ENCODE data around the gene TMEM250. TPM values are rescaled to one million over a fixed set of nuclear protein-coding genes. Genes with fewer than 3 reads are reported as not detected.

Gene TMEM250
- total RNA-seq, 2 donors from 2014 or later, result 23.1 to 23.5 TPM

DNA sequence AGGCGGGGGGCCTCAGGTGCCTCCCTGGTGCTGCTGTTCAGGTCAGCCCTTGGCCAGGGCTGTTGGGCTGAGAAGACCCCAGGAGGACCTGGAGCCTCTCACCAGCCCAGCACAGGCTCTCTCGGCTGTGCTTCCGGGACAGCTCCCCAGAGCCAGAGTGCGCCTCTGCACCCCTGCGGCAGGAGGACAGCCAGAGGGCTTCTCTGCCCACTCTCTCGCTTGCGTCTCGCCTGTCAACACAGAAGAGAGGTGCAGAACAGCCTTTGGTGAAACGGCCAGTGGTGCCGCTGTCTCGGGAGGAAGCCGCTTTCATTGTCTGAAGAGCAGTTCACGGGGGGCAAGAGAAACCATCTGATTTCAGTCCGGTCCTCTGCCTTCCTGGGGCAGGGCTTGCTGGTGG lies 19.8 kb downstream of the TMEM250 start:
- Mint-ChIP-seq H3K27ac (peak overlapping the region; percentile 69), H3K9me3 (no peaks in the 10 kb centered on the region), H3K27me3 (ENCODE audit: low read depth) (no peaks in the 10 kb centered on the region), H3K4me3 (peak overlapping the region; percentile 34 to 52), H3K4me1 (ENCODE audit: low read depth) (peaks cover 8% of the 10 kb centered on the region), H3K36me3 (ENCODE audit: insufficient read depth in 2 of 2) (no peaks in the 10 kb centered on the region)
- ATAC-seq (replicated peaks in 1 of 2), result no peak
- no peak for DNase-seq

- Mint-ChIP-seq H3K9me3 (no peaks in the 10 kb centered on the region), H3K4me3 (no peak overlapping the region), H3K27me3 (ENCODE audit: low read depth) (no peaks in the 10 kb centered on the region), H3K36me3 (ENCODE audit: insufficient read depth in 2 of 2) (no peaks in the 10 kb centered on the region), H3K27ac (no peak overlapping the region), H3K4me1 (ENCODE audit: low read depth) (peaks cover 8% of the 10 kb centered on the region)
- no peak for ATAC-seq (replicated peaks in 1 of 2)
- no peak for DNase-seq
Measured at GRCh38 chr9:136098210-136098609, 20.5 kb downstream of the TMEM250 start.

DNA sequence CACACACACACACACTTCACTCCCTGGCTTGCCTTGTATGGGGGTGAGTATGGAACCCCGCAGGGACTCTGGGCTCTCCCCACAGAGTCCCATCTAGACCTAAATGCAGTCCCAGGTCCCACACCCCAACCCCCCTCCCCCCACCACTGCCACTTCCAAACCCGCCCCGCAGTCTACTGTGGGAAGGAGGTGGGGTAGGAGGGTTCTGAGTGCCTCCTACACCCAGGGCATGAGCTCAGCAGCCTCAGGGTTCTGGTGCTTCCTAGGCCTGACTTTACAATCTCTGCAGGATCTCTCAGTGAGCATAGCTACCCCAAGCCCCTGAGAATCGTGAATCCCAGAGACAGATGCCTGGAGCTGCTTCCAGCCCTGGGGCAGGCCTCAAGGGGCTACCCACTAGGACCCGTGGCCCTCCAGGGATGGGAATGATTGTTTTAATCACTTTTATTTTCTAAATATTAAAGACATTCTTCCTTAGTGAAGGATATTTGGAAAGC lies 22.1 kb downstream of the TMEM250 start:
- no peaks in the 10 kb centered on the region for H3K36me3 Mint-ChIP-seq (ENCODE audit: insufficient read depth in 2 of 2)
- DNase-seq (no peak), ATAC-seq (replicated peaks in 1 of 2) (no peak)
- H3K27ac Mint-ChIP-seq, result no peak overlapping the region
- peak overlapping the region; percentile 71 to 74 for H3K4me3 Mint-ChIP-seq
- H3K9me3 Mint-ChIP-seq, result no peaks in the 10 kb centered on the region
- no peaks in the 10 kb centered on the region for H3K27me3 Mint-ChIP-seq (ENCODE audit: low read depth)
- peaks cover 8% of the 10 kb centered on the region for H3K4me1 Mint-ChIP-seq (ENCODE audit: low read depth)

DNA sequence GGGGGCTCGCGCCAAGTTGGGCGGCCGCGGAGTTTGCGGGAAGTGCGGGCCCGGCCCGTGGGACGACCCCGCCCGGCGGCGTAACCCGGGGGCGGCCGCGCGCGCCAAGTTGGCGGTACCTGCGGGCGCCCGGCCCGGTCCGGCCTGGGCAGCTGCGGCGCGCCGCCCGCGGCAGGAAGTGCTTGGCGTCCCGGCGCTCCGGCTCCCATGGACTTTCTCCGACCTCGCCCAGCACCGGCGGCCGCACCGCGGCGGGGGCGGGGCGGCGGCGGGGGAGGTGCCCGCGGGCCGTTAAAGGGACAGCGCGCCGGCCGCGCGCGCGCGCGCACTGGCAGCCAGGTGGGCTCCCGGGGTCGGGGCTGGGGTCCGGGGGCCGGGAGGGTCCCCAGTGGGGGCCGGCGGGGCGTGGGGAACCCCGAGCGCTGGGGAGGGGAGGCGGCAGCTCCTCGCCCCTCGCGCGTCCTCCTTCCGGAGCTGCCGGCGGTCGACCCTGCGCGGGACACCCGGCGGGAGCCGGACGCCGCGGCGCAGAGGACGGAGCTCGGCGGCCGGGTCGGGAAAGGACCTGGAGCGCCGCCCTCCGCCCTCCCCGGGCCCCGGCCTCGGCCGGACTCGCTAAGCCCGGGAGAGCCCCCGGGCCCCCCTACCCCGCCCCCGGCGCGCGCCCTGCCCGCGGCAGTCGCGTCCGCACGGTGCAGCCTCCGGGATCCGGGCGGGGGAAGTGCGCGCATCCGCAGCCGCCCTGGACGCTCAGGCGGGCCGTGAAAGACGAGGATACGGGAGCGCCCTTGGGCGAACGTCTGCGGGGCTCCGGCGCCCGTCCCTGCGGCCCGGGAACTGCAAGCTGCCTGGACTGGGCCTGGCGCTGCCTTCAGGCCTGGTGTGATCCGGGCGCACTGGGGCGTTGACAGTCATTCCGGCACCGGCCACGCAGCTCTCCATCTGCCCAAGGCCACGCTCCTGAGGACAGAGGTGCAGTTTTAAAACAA lies 23.3 kb downstream of the TMEM250 start, which contains the start of gene NACC2:
Gene NACC2, minus strand, starts transcription at position 220 of the 989 bp plus-strand sequence. CDS start 44,768 bp downstream, outside the sequence.
- peak; percentile 55 to 62 for ATAC-seq (replicated peaks in 1 of 2)
- Mint-ChIP-seq H3K4me1 (ENCODE audit: low read depth) (peaks cover 8% of the 10 kb centered on the region), H3K27ac (no peak within 1 kb of the TSS), H3K9me3 (no peaks in the 10 kb centered on the region), H3K36me3 (ENCODE audit: insufficient read depth in 2 of 2) (no peaks in the 10 kb centered on the region), H3K4me3 (peak within 1 kb of the TSS; percentile 86), H3K27me3 (ENCODE audit: low read depth) (no peaks in the 10 kb centered on the region)
- DNase-seq, result peak; percentile 49 to 66

DNA sequence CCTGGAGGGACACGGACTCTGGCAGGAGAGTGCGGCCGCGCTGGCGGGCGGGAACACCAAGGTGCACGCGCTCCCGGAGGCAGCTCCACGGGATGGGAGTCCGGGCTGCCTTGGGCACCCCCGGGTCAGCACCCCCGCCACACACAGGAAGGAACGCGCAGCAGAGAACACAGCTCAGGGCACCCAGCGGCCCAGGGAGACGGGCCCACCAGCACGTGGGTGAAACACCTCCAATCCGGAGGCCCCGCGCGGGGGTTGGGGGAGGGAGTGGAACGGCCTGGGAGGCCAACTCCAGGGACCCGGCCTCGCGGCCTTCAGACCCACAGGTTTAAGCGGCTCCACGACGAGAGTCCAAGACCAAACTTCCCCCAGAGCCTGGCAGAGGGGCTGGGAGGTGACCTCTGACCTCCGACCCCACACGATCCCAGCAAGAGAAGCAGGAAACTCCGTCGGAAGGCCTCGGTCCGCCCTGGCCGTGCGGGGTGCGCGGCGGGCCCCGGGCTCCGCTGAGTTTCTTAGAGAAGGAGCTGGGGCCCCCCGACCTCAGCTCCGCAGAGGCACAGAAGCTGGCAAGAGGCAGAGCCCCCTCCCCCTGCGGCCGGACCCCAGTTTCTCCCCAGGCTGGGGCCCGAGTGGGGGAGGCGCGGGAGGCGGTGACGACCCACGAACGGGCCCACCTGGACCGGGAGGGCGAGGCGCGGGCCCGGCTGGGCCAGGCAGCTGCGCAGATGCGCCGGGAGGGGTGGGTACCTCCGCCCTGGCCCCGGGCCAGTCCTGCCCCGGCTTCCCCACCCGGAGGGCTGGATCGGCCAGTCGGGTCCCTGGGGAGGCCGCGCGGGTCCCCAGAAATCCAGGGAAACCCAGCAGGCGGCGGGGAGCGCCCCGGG lies 24.4 kb downstream of the TMEM250 start:
- no peaks in the 10 kb centered on the region for H3K9me3 Mint-ChIP-seq
- H3K4me3 Mint-ChIP-seq, result peak overlapping the region; percentile 86
- DNase-seq, result peak; percentile 73
- peak; percentile 61 to 68 for ATAC-seq (replicated peaks in 1 of 2)
- peaks cover 12% of the 10 kb centered on the region for H3K4me1 Mint-ChIP-seq (ENCODE audit: low read depth)
- H3K36me3 Mint-ChIP-seq (ENCODE audit: insufficient read depth in 2 of 2), result no peaks in the 10 kb centered on the region
- H3K27me3 Mint-ChIP-seq (ENCODE audit: low read depth), result no peaks in the 10 kb centered on the region
- H3K27ac Mint-ChIP-seq, result no peak overlapping the region

DNA sequence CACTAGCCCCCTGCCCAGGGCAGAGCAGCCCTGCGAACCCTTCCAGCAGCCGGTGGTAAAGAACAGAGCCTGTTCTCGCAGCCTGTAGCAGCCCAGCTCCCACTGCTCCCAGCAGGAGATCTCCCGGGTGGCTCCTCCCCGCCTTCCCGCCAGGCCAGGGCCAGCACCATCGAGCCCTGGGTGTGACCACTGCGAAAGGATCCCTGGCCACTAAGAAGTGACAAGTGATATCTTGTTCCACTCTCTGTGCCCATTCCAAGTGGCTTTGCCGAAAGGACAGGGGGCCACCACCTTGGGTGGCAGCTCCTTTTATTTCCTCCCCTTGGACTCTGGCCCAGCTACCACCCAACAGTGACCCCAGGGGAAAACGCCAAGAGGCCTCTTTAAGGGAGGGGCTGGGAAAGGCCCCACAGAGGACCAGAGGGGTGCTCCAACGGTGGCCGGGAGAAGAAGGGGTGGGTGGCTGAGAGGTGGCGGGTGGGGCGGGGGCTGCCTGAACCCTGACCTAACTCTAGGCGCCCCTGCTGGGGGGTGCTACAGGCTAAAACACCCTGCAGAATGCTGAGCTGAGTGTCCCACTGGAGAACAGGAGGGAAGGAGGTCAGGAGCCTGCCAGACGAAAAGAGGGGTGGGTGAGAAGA lies 25.2 kb downstream of the TMEM250 start:
- peaks cover 5% of the 10 kb centered on the region for H3K4me1 Mint-ChIP-seq (ENCODE audit: low read depth)
- DNase-seq, result no peak
- ATAC-seq (replicated peaks in 1 of 2), result no peak
- H3K27ac Mint-ChIP-seq, result no peak overlapping the region
- H3K4me3 Mint-ChIP-seq, result peak overlapping the region; percentile 86
- no peaks in the 10 kb centered on the region for H3K36me3 Mint-ChIP-seq (ENCODE audit: insufficient read depth in 2 of 2)
- no peaks in the 10 kb centered on the region for H3K27me3 Mint-ChIP-seq (ENCODE audit: low read depth)
- H3K9me3 Mint-ChIP-seq, result no peaks in the 10 kb centered on the region

DNA sequence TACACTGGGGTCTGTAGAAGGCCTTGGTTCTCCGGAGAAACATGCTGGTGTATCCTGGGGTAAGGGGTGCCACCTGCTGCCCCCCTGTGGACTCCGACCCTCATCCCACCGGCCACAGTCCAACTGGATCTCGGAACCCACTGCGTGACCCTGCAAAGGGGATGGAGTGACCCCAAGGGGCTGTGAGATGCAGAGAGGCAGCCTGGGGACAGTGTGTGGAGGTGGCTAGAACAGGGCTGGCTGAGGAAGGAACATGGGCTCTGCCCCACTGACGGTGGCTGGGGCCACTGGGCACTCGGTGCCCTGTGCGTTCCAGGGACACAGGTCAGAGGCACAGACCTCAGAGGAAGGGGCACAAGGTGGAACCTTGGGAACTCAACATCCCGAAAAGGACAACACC lies 25.9 kb downstream of the TMEM250 start:
- ATAC-seq (replicated peaks in 1 of 2) (no peak), DNase-seq (no peak)
- H3K4me3 Mint-ChIP-seq, result peak overlapping the region; percentile 49 to 51
- no peaks in the 10 kb centered on the region for H3K9me3 Mint-ChIP-seq
- no peaks in the 10 kb centered on the region for H3K36me3 Mint-ChIP-seq (ENCODE audit: insufficient read depth in 2 of 2)
- H3K27me3 Mint-ChIP-seq (ENCODE audit: low read depth), result no peaks in the 10 kb centered on the region
- no peak overlapping the region for H3K27ac Mint-ChIP-seq
- H3K4me1 Mint-ChIP-seq (ENCODE audit: low read depth), result peaks cover 4% of the 10 kb centered on the region

GRCh38 chr9:136092353-136092650 lies 26.4 kb downstream of the TMEM250 start:
- no peak overlapping the region for H3K27ac Mint-ChIP-seq

DNA sequence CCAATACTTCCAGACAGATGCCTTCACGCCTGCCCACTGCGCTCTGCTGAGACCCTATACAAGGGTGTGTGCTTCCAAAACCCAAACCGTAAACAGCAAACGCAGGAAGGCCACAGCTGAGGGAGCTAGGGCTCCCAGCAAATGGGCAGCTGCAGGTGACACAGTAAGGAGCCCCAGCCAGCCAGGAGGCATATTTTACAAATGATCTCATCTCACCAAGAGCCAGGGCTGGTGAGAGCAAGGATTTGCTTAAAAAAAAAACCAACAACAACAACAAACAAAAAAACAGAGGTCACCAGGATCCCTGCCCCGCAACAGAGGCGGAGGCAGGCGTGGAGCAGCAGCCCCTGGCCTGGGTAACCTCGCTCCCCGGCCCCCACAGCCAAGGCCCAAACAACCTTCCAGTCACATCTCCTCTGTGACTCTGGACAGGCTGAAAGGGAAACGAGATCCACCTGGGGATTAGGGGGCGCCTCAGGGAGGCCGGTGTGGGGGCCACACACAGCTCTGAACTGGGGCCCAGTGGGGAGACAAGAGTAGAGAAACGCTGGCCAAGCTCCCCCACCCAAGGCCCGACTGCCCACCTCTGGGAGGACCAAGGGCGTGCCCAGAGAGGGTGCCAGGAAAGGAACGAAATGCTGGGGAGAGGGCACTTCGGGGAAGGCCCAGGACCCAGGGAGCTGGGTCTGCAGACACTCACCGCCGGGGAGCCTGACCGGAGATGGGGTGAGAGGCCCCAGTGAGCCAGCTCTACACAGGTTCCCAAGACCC lies 26.9 kb downstream of the TMEM250 start:
- no peaks in the 10 kb centered on the region for H3K9me3 Mint-ChIP-seq
- DNase-seq, result no peak
- H3K4me1 Mint-ChIP-seq (ENCODE audit: low read depth), result peaks cover 4% of the 10 kb centered on the region
- no peak overlapping the region for H3K4me3 Mint-ChIP-seq
- no peaks in the 10 kb centered on the region for H3K27me3 Mint-ChIP-seq (ENCODE audit: low read depth)
- ATAC-seq (replicated peaks in 1 of 2), result no peak
- H3K27ac Mint-ChIP-seq, result no peak overlapping the region
- H3K36me3 Mint-ChIP-seq (ENCODE audit: insufficient read depth in 2 of 2), result no peaks in the 10 kb centered on the region

More at GRCh38 chr9:136092353-136092650, 26.4 kb downstream of the TMEM250 start:
- DNase-seq (no peak), ATAC-seq (replicated peaks in 1 of 2) (no peak)
- Mint-ChIP-seq H3K36me3 (ENCODE audit: insufficient read depth in 2 of 2) (no peaks in the 10 kb centered on the region), H3K4me1 (ENCODE audit: low read depth) (peaks cover 4% of the 10 kb centered on the region), H3K9me3 (no peaks in the 10 kb centered on the region), H3K27me3 (ENCODE audit: low read depth) (no peaks in the 10 kb centered on the region), H3K4me3 (peak overlapping the region in 1 of 2 donors; percentile 49)

DNA sequence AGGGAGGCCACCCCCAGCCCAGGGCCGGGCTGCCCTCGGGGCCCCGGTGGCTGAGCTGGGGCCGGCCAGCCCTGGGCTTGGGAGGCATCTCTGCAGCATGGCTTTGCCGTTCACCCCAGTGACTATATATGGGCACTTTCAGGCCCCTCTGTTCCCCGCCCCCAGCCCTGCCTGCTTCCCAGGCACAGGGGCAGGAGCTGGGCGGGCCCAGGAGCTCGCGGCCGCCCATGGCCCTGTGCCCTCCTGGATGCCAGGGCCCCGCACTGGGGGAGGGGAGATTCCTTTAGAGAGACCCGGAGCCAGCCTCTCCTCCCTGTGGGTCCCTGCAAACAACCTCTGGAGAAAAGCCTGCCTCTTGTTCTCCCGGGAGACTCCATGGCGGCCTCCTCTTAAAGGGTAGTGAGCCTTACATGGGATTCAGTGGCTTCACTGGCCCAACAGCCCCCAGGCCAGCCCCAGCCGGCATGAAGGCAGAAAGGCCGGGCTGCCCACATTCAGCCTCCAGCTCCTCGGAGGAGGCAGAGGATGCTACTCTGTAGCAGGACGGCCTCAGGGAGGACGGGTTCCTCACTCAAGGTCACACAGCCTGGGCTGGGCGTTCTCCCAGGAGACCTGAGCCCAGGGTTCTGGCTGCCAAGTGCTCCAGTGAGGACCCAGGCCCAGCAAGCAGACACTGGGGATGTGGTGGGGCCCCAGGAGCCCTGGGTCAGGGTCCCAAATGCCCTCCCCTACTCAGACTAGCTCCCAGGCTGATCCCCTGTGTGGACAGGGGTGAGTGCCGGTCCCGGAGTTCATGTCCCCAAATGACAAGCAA lies 27.7 kb downstream of the TMEM250 start:
- Mint-ChIP-seq H3K4me3 (no peak overlapping the region), H3K4me1 (ENCODE audit: low read depth) (peaks cover 4% of the 10 kb centered on the region), H3K9me3 (no peaks in the 10 kb centered on the region), H3K36me3 (ENCODE audit: insufficient read depth in 2 of 2) (no peaks in the 10 kb centered on the region), H3K27ac (no peak overlapping the region), H3K27me3 (ENCODE audit: low read depth) (no peaks in the 10 kb centered on the region)
- DNase-seq (no peak), ATAC-seq (replicated peaks in 1 of 2) (no peak)

DNA sequence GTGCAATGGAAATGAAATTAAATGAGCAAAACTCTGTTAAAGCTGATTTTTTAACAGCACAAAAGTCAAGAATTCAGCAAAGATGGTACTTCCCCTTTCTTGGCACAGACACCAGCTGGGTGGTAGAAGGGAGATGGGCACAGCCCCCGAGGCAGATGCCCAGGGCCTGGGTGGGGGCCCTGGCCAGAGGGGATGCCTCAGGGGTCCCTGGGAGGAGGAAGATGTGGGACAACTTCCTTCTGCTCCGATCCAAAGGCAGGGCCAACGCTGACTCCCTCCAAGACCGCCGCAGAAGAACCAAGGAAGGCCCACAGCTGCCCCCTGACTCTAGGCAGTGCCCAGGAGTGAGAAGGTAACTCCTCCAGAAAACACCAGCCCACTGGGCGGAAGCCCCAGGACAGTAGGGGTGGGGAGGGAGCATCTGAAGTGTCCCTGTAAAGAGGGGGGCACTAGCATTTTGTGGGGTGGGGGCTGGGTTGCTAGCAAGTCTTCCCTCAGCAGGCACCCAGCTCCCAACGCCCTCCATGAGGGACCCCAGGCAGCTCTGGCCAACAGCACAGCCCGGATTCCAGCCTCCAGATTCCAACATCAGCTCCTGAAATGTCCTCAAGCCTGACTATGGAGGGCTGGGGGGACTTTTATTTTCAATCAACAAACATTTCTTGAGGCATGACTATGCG lies 28.5 kb downstream of the TMEM250 start:
- no peak for ATAC-seq (replicated peaks in 1 of 2)
- Mint-ChIP-seq H3K4me3 (no peak overlapping the region), H3K27ac (no peak overlapping the region), H3K4me1 (ENCODE audit: low read depth) (peaks cover 4% of the 10 kb centered on the region), H3K9me3 (no peaks in the 10 kb centered on the region), H3K36me3 (ENCODE audit: insufficient read depth in 2 of 2) (no peaks in the 10 kb centered on the region), H3K27me3 (ENCODE audit: low read depth) (no peaks in the 10 kb centered on the region)
- DNase-seq, result no peak
